DMS79 treated with DMSO at 0.1 percent for 48 hours (cell line): Measurements from ENCODE around the gene GNA15.
"Not testable (repeated sequence)": the region's sequence is repeated elsewhere in the genome, so short reads cannot be mapped to it uniquely, and the experiment has no call there.

Source experiments
- DNase-seq: peaks from one replicate; lab custom pipeline; 2025; lab: John Stamatoyannopoulos, UW

GNA15 gene

GRCh38 chr19:3135961-3136683 lies at the start of gene GNA15:
Gene GNA15 (plus strand): TSS chr19:3136033. CDS start chr19:3136451, 418 bp downstream.
- peak; percentile 43 for DNase-seq

GRCh38 chr19:3087769-3088168 lies 48.1 kb upstream of the GNA15 start:
- no peak for DNase-seq

GRCh38 chr19:3089299-3089855 lies 46.5 kb upstream of the GNA15 start:
- not testable (repeated sequence) for DNase-seq

GRCh38 chr19:3094601-3095440 lies 41.0 kb upstream of the GNA15 start:
- DNase-seq = no peak

- DNase-seq = no peak
Observed at GRCh38 chr19:3095441-3096191, 40.2 kb upstream of the GNA15 start.

GRCh38 chr19:3096267-3096901 lies 39.4 kb upstream of the GNA15 start:
- DNase-seq = no peak

- no peak for DNase-seq
Observed at GRCh38 chr19:3096902-3097326, 38.9 kb upstream of the GNA15 start.

- no peak for DNase-seq
Observed at GRCh38 chr19:3097442-3097871, 38.4 kb upstream of the GNA15 start.

- DNase-seq = no peak
Observed at GRCh38 chr19:3098141-3098514, 37.7 kb upstream of the GNA15 start.

GRCh38 chr19:3098515-3099346 lies 37.1 kb upstream of the GNA15 start:
- no peak for DNase-seq

GRCh38 chr19:3099347-3100145 lies 36.3 kb upstream of the GNA15 start:
- DNase-seq = no peak

- no peak for DNase-seq
Observed at GRCh38 chr19:3100331-3100730, 35.5 kb upstream of the GNA15 start.

GRCh38 chr19:3100747-3101730 lies 34.8 kb upstream of the GNA15 start:
- no peak for DNase-seq

- DNase-seq = no peak
Observed at GRCh38 chr19:3102239-3103140, 33.3 kb upstream of the GNA15 start.

GRCh38 chr19:3104708-3104983 lies 31.2 kb upstream of the GNA15 start:
- no peak for DNase-seq

- DNase-seq = no peak
Observed at GRCh38 chr19:3105641-3106508, 30.0 kb upstream of the GNA15 start.
